ENCODE measurements around the gene TYROBP.
"Not testable (repeated sequence)": the region's sequence is repeated elsewhere in the genome, so short reads cannot be mapped to it uniquely, and the experiment has no call there.

Gene TYROBP

DNA sequence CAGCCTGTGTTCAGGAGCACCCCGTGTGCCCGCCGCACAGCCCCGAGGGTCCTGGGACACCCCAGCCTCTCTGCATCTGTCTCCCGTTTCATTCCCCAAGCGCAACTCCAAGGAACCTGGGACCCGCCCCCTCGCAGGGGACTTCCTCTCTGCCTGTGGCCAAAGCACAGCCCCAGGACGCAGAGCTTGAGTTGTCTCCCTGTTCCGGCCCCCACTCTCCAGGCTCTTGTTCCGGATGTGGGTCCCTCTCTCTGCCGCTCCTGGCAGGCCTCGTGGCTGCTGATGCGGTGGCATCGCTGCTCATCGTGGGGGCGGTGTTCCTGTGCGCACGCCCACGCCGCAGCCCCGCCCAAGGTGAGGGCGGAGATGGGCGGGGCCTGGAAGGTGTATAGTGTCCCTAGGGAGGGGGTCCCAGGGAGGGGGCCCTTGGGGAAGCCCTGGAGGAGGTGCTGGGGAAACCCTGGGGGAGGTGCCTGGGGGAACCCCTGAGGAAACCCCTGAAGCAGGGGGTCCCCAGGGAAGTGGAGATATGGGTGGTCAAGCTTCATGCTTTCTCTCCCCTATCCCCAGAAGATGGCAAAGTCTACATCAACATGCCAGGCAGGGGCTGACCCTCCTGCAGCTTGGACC, 4.4 kb downstream of the TYROBP start:
- no peak for TF ChIP-seq JUND (IDR thresholded peaks at IDR 0.05; ENCODE audit: low read depth)
- in situ Hi-C loops (cut with HindIII; ENCODE audit: low pct_unique_long_range_greater_than_20kb, low sequenced_read_pairs) = no loop called here
- DNase-seq (ENCODE audit: low read depth in 1 of 2, low spot score in 1 of 2) = peak; percentile 33 to 61

DNA sequence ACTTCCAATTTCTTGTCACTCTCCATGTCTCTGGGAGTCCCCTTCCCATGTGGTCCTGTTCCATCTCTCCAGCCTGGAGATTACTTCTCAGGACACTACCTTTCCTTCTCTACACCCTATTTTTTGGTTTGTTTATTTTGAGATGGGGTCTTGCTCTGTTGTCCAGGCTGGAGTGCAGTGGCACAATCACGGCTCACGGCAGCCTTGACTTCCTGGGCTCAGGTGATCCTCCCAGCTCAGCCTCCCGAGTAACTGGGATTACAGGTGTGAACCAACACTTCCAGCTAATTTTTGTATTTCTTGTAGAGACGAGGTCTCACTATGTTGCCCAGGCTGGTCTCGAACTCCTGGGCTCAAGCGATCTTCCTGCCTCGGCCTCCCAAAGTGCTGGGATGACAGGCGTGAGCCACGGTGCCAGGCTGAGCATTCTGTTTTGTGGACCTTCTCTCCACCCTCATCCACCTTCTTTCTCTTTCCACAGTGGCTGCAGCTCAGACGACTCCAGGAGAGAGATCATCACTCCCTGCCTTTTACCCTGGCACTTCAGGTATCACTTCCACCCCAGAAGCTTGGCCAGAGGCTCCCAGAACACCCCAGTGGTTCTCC, 5.1 kb downstream of the TYROBP start:
- in situ Hi-C loops (cut with HindIII; ENCODE audit: low pct_unique_long_range_greater_than_20kb, low sequenced_read_pairs) = no loop called here
- TF ChIP-seq JUND (IDR thresholded peaks at IDR 0.05; ENCODE audit: low read depth) = no peak
- DNase-seq (ENCODE audit: low read depth in 1 of 2, low spot score in 1 of 2) = no peak

DNA sequence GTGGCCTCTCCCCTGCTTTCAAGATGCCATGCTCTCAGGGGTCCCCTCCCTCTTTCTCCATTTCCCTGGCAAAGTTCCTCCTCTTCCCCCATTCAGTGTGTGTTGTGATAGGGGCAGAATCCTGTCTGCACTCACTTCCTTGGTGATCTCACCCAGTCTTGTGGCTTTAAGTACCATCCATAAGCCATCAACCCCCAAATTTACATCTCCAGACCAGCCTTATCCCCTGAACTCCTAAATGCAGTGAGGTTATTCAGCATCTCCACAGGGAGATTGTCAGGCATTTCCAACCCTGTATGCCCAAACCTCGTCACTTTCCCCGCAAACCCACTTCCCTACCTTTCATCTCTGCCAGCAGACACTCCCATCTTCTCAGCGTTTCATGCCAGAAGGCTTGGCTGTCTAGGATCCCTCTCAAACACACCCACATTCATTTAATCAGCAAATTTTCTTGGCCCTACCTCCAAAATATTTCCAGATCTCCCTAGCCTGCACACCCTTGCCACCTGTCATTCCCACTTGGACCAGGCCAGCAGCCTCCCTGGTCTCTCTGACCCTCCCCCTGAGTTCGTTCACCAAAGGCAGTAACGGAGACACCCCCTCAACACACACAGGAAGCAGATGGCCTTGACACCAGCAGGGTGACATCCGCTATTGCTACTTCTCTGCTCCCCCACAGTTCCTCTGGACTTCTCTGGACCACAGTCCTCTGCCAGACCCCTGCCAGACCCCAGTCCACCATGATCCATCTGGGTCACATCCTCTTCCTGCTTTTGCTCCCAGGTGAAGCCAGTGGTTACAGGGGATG, 6.0 kb downstream of the TYROBP start, which contains the start of gene HCST:
Gene HCST, plus strand, starts transcription at position 676 of the 808 bp plus-strand sequence. Its CDS starts 65 bp downstream, at position 741.
- DNase-seq (ENCODE audit: low read depth in 1 of 2, low spot score in 1 of 2) = no peak
- TF ChIP-seq JUND (IDR thresholded peaks at IDR 0.05; ENCODE audit: low read depth) = no peak
- in situ Hi-C loops (cut with HindIII; ENCODE audit: low pct_unique_long_range_greater_than_20kb, low sequenced_read_pairs) = no loop called here

DNA sequence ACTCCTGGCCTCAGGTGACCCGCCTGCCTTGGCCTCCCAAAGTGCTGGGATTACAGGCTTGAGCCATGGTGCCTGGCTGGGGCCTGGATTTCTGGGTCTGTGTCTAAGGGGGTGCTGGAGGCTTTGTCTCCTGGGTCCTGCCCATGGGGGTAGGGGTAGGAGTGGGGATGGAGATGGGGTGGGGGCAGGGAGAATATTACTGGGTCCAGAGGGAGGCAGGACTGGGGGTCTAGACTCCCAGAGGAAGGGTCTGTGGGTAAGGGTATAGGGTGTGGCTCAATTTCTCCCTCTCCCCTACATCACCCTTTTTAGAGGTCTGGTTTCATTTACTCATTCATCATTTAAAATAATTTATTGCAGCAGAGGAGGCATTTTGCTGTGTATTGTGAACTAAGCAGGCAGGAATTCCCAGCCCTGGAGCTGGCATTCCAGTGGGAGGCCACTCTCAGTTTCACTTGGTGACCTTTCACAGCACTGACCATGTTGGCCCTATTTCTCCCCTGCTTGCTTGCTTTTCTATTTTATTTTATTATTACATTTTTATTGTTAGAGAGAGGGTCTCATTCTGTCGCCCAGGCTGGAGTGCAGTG, 6.9 kb downstream of the TYROBP start:
- in situ Hi-C loops (cut with HindIII; ENCODE audit: low pct_unique_long_range_greater_than_20kb, low sequenced_read_pairs) = no loop called here
- peak; percentile 10 to 20 for DNase-seq (ENCODE audit: low read depth in 1 of 2, low spot score in 1 of 2)
- TF ChIP-seq JUND (IDR thresholded peaks at IDR 0.05; ENCODE audit: low read depth) = no peak

DNA sequence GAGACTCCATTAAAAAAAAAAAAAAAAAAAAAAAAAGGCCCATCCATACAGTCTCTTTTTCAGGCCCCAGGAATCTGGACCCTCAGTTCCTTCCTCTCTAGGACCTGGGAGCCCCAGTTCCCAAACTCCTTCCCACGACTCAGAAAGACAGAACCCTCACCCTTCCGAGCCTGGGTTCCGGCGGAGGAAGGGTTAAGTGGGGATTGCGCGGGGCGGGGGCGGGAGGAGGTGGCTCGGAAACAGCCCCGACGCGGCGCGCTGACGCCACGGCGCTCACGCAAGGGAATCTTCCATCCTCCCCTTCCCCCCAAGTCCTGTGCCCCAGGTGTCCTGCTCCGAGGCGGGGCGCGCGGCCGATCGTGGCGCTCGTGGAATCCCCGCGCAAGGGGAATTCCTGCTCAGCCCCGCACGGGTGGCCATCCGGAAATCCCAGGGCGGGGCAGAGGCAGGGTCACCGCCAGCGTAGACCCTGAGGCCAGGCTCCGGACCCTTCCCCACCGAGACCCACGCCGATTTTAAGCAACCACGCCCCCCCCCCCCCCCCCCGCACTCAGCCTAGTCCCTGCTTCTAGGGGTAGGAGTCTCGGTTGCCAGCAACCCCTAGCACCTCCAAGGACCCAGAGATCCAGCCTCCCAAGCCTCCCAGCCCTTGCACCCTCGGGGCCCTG, 8.4 kb downstream of the TYROBP start:
- in situ Hi-C loops (cut with HindIII; ENCODE audit: low pct_unique_long_range_greater_than_20kb, low sequenced_read_pairs) = no loop called here
- peak; percentile 81 to 89 for DNase-seq (ENCODE audit: low read depth in 1 of 2, low spot score in 1 of 2)

DNA sequence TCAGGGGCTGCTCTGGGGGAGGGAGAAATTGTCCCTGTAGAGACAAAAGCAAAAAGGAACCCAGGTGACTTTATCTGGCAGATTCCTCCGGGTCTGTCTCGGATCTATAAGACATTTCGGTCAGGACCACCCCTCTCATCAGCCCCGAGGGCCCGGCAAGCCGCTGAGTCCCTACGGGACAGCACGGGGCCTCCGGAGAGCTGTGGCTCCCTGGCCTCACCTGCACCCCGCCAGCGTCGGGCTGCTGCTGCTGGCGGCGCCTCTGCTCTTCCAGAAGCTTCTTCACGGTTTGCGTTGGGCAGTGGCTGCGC, 9.6 kb downstream of the TYROBP start:
- in situ Hi-C loops (cut with HindIII; ENCODE audit: low pct_unique_long_range_greater_than_20kb, low sequenced_read_pairs) = no loop called here
- no peak for TF ChIP-seq JUND (IDR thresholded peaks at IDR 0.05; ENCODE audit: low read depth)
- DNase-seq (ENCODE audit: low read depth in 1 of 2, low spot score in 1 of 2) = no peak

More for the DNA sequence above, 8.4 kb downstream of the TYROBP start:
- TF ChIP-seq JUND (IDR thresholded peaks at IDR 0.05; ENCODE audit: low read depth) = no peak

DNA sequence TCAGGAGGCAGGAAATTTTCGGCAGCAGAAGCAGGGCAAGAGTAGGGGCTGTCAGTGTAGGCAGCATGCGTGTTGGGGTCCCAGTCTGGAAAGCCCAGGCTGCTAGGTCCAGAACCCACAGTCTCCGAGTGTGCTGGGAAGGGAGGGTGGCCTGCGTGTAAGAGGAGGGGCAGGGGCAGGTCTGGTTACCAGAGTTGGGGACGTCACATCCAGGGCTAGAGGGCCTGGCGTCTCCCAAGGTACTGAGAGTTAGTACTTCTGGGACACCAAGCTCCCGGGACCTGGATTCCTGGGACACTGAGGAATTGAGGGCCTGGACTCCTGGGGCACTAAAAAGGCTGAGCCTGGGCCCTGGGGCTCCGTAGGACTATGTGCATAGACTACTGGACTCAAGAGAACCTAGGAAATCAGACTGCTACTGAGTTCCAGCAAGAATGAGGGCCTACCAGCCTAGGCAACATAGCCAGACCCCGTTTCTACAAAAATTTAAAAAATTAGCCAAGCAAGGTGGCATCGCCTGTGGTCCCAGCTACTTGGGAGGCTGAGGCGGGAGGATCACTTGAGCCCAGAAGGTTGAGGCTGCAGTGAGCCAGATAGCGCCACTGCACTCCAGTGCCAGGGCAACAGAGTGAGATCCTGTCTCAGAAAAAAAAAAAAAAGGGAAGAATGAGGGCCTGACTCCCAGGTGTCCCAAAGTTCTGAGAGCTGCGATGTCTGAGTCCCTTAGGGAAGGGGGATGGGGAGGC, 10.2 kb downstream of the TYROBP start:
- in situ Hi-C loops (cut with HindIII; ENCODE audit: low pct_unique_long_range_greater_than_20kb, low sequenced_read_pairs) = no loop called here
- TF ChIP-seq JUND (IDR thresholded peaks at IDR 0.05; ENCODE audit: low read depth) = no peak
- DNase-seq (ENCODE audit: low read depth in 1 of 2, low spot score in 1 of 2) = no peak

DNA sequence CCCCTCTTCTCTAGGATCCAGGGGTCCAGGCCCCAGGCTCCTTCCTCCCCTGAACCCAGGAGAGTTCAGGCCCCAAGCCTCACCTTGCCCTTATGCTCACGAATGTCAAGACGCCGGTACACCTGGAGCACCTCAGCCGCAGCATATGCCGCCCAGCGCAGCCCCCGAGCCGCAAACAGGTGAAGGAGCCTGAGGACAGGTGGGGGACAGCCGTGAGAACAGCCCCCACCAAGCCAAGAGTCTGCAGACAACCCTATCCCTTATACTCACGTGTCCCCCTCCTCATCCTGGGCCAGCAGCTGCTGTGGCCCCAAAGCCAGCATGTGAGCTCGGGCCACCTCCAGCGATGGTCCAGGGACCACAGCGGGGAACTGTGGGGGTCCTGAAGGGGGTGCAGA, 11.5 kb downstream of the TYROBP start:
- TF ChIP-seq JUND (IDR thresholded peaks at IDR 0.05; ENCODE audit: low read depth) = no peak
- in situ Hi-C loops (cut with HindIII; ENCODE audit: low pct_unique_long_range_greater_than_20kb, low sequenced_read_pairs) = no loop called here
- DNase-seq (ENCODE audit: low read depth in 1 of 2, low spot score in 1 of 2) = no peak

DNA sequence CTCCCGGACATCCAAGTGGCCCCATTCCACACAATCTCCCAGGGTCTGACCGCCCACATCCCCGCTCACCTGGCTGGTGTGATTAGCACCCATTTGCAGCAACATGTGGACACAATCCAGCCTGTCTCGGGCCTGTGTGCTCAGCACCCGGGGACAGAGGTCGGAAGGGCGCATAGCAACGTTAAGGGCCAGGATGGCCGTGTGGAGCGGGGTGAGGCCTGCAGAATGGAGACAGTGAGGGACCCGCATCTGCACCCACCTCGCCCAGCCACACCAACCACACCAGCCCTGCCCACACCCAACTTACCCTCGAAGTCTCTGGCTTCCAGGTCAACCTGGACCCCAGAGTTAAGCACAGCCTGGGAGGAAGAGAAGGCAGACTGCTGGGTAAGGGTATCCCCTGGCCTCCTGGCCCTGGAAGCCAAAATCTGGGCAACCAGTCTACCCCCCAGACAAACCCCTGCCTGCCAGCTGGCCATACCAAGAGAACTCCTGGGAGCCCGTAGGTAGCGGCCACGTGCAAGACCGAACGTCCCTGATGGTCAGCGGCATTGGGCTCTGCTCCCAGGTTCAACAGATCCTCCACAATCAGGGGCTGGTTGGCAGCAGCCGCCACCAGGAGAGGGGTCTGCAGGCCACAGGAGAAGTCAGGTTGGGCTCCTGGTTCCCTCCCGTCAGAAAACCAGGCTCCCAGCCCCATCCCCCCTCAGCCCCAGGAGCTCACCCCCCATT, 12.0 kb downstream of the TYROBP start:
- in situ Hi-C loops (cut with HindIII; ENCODE audit: low pct_unique_long_range_greater_than_20kb, low sequenced_read_pairs) = no loop called here

DNA sequence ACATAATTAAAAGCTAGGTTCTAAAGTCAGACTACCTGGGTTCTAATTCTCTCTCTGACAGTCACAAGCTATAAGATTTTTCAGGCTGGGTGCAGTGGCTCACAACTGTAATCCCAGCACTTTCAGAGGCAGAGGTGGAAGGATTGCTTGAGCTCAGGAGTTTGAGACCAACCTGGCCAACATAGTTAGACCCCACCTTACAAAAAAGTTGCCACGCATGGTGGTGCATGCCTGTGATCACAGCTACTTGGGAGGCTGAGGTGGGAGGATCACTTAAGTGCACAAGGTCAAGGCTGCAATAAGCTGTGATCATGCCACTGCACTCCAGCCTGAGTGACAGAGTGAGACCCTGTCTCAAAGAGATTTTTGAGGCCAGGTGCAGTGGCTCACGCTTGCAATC, 13.8 kb downstream of the TYROBP start:
- no peak for DNase-seq (ENCODE audit: low read depth in 1 of 2, low spot score in 1 of 2)
- in situ Hi-C loops (cut with HindIII; ENCODE audit: low pct_unique_long_range_greater_than_20kb, low sequenced_read_pairs) = no loop called here
- no peak for TF ChIP-seq JUND (IDR thresholded peaks at IDR 0.05; ENCODE audit: low read depth)

More for the DNA sequence above, 12.0 kb downstream of the TYROBP start:
- TF ChIP-seq JUND (IDR thresholded peaks at IDR 0.05; ENCODE audit: low read depth) = no peak
- no peak for DNase-seq (ENCODE audit: low read depth in 1 of 2, low spot score in 1 of 2)

DNA sequence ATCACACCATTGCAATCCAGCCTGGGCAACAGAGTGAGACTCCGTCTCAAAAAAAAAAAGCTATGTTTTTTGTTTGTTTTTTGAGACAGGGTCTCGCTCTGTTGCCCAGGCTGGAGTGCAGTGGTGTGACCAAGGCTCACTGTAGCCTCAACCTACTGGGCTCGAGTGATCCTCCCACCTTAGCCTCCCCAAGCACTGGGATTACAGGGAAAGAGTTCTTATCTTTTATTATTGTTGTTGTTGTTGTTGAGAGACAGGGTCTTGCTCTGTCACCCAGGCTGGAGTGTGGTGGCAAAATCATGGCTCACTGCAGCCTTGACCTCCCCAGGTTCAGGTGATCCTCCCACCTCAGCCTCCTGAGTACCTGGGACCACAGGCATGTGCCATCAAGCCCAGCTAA, 16.3 kb downstream of the TYROBP start:
- DNase-seq (ENCODE audit: low read depth in 1 of 2, low spot score in 1 of 2); in situ Hi-C loops (cut with HindIII; ENCODE audit: low pct_unique_long_range_greater_than_20kb, low sequenced_read_pairs): not testable (repeated sequence)

Data from T47D (cell line).